Measurements from ENCODE around the gene CPLANE2. TPM values are rescaled to one million over a fixed set of nuclear protein-coding genes. Genes with fewer than 3 reads are reported as not detected.
A peak's percentile ranks its signal among the peaks of the same experiment; 100 is the strongest.
"Not testable (repeated sequence)": the region's sequence is repeated elsewhere in the genome, so short reads cannot be mapped to it uniquely, and the experiment has no call there.

The CPLANE2 gene
- total RNA-seq, 6 donors from 2014 or later: 3.0 to 11.6 (median 8.0) TPM

- ATAC-seq (ENCODE audit: low FRiP score in 2 of 2) (no peak), DNase-seq (peak in 1 of 2 donors; percentile 49)
- H3K9me3 ChIP-seq: peaks cover 0 to 6% (median 0%) of the 10 kb centered on the region in 4 donors
- H3K4me1 ChIP-seq: peaks cover 0 to 19% (median 9%) of the 10 kb centered on the region in 4 donors
- no peak overlapping the region for H3K4me3 ChIP-seq
- 80 to 89% methylated on average over 8 to 13 of the region's 13 CpGs for WGBS, 2 donors
- peaks cover 0 to 9% (median 7%) of the 10 kb centered on the region in 4 donors for H3K27me3 ChIP-seq
- H3K36me3 ChIP-seq: peaks cover 0 to 8% (median 0%) of the 10 kb centered on the region in 4 donors
- no peak for TF ChIP-seq EP300 (IDR thresholded peaks at IDR 0.05)
- no peak for TF ChIP-seq POLR2A (IDR thresholded peaks at IDR 0.05)
- no peak for TF ChIP-seq POLR2AphosphoS5 (IDR thresholded peaks at IDR 0.05)
- TF ChIP-seq CTCF (IDR thresholded peaks at IDR 0.05): no peak
- no peak overlapping the region for H3K27ac ChIP-seq
Observed at GRCh38 chr1:16229976-16230740, 6.8 kb downstream of the CPLANE2 start.

GRCh38 chr1:16226490-16227179, 10.3 kb downstream of the CPLANE2 start:
- H3K4me1 ChIP-seq: peaks cover 0 to 19% (median 9%) of the 10 kb centered on the region in 4 donors
- H3K27ac ChIP-seq: peak overlapping the region in 3 of 4 donors; percentile 46 to 55 (median 46)
- TF ChIP-seq CTCF (IDR thresholded peaks at IDR 0.05) (no peak), POLR2A (IDR thresholded peaks at IDR 0.05) (peak in 1 of 4 donors; percentile 72)
- peak overlapping the region in 3 of 4 donors; percentile 31 to 47 (median 39) for H3K4me3 ChIP-seq
- ATAC-seq (ENCODE audit: low FRiP score in 2 of 2) (peak; percentile 84 to 91), DNase-seq (peak; percentile 89 to 94)
- peaks cover 0 to 9% (median 7%) of the 10 kb centered on the region in 4 donors for H3K27me3 ChIP-seq
- H3K36me3 ChIP-seq: no peaks in the 10 kb centered on the region
- peaks cover 0 to 6% (median 0%) of the 10 kb centered on the region in 4 donors for H3K9me3 ChIP-seq
- 37 to 43% methylated on average over 12 to 21 of the region's 46 CpGs for WGBS, 2 donors

GRCh38 chr1:16226129-16226489, 10.9 kb downstream of the CPLANE2 start:
- Histone ChIP-seq H3K27ac (peak overlapping the region in 1 of 4 donors; percentile 55), H3K4me3 (peak overlapping the region in 3 of 4 donors; percentile 31 to 47 (median 39))

GRCh38 chr1:16224472-16224871, 12.5 kb downstream of the CPLANE2 start:
- no peak overlapping the region for H3K27ac ChIP-seq
- DNase-seq: no peak

More at GRCh38 chr1:16226129-16226489, 10.9 kb downstream of the CPLANE2 start:
- no peak for ATAC-seq (ENCODE audit: low FRiP score in 2 of 2)
- Histone ChIP-seq H3K27me3 (peaks cover 0 to 9% (median 7%) of the 10 kb centered on the region in 4 donors), H3K9me3 (peaks cover 0 to 6% (median 0%) of the 10 kb centered on the region in 4 donors), H3K4me1 (peaks cover 0 to 19% (median 9%) of the 10 kb centered on the region in 4 donors), H3K36me3 (no peaks in the 10 kb centered on the region)
- DNase-seq: no peak
- TF ChIP-seq EP300 (IDR thresholded peaks at IDR 0.05) (no peak), POLR2AphosphoS5 (IDR thresholded peaks at IDR 0.05) (no peak), POLR2A (IDR thresholded peaks at IDR 0.05) (no peak), CTCF (IDR thresholded peaks at IDR 0.05) (no peak)
- 99 to 100% methylated on average over 2 to 7 of the region's 7 CpGs for WGBS, 2 donors

GRCh38 chr1:16222716-16223115, 14.3 kb downstream of the CPLANE2 start:
- peaks cover 4 to 20% (median 12%) of the 10 kb centered on the region in 4 donors for H3K4me1 ChIP-seq
- H3K27me3 ChIP-seq; H3K27ac ChIP-seq; H3K4me3 ChIP-seq; DNase-seq; ATAC-seq (ENCODE audit: low FRiP score in 2 of 2); H3K9me3 ChIP-seq; H3K36me3 ChIP-seq: not testable (repeated sequence)
- 92 to 94% methylated on average over 14 of the region's 14 CpGs for WGBS, 2 donors

More at GRCh38 chr1:16224472-16224871, 12.5 kb downstream of the CPLANE2 start:
- Histone ChIP-seq H3K36me3 (no peaks in the 10 kb centered on the region), H3K27me3 (peaks cover 0 to 9% (median 7%) of the 10 kb centered on the region in 4 donors), H3K4me3 (no peak overlapping the region), H3K9me3 (peaks cover 0 to 6% (median 0%) of the 10 kb centered on the region in 4 donors), H3K4me1 (peaks cover 0 to 19% (median 9%) of the 10 kb centered on the region in 4 donors)
- WGBS, 2 donors: 90 to 92% methylated on average over 3 of the region's 3 CpGs
- no peak for ATAC-seq (ENCODE audit: low FRiP score in 2 of 2)
- TF ChIP-seq POLR2AphosphoS5 (IDR thresholded peaks at IDR 0.05): no peak

Data from upper lobe of left lung (tissue), 6 donors.